Activated naive CD4-positive, alpha-beta T cell treated with anti-CD3 and anti-CD28 coated beads, Interleukin-2, amount 50 U/mL, for 72 hours (primary cell): ENCODE data around the gene ATG9B. TPM values are rescaled to one million over a fixed set of nuclear protein-coding genes. Genes with fewer than 3 reads are reported as not detected.

Experiments
- ATAC-seq, 2 donors: fragments of 150-1000 bp; cut with Tn5 transposase; 2 replicates each; pipeline ENCODE4 v1.10.0; 2021; ENCODE audit warnings: mild to moderate bottlenecking in 2 of 2, moderate library complexity in 2 of 2
- DNase-seq, 2 donors: peaks; one replicate each; pipeline ENCODE4 v3.0.0; 2021 to 2022; ENCODE audit warnings: low spot score in 2 of 2
- H3K27ac Mint-ChIP-seq, 2 donors: one replicate each; pipeline ENCODE4 v1.8.0; 2022; ENCODE audit warnings: mild to moderate bottlenecking in 2 of 2, mixed read lengths in 2 of 2
- H3K36me3 Mint-ChIP-seq, 2 donors: one replicate each; pipeline ENCODE4 v1.8.0; 2022; ENCODE audit warnings: mixed read lengths in 2 of 2
- H3K9me3 Mint-ChIP-seq, 2 donors: one replicate each; pipeline ENCODE4 v1.8.0; 2022; ENCODE audit warnings: mixed read lengths in 2 of 2
- total RNA-seq, 2 donors: library from RNA; stranded (reverse); gene quantifications; one replicate each; pipeline ENCODE4 v1.2.3, GENCODE V29; 2022

The ATG9B gene
- total RNA-seq, 2 donors from 2014 or later, result 1.1 to 14.9 TPM

DNA sequence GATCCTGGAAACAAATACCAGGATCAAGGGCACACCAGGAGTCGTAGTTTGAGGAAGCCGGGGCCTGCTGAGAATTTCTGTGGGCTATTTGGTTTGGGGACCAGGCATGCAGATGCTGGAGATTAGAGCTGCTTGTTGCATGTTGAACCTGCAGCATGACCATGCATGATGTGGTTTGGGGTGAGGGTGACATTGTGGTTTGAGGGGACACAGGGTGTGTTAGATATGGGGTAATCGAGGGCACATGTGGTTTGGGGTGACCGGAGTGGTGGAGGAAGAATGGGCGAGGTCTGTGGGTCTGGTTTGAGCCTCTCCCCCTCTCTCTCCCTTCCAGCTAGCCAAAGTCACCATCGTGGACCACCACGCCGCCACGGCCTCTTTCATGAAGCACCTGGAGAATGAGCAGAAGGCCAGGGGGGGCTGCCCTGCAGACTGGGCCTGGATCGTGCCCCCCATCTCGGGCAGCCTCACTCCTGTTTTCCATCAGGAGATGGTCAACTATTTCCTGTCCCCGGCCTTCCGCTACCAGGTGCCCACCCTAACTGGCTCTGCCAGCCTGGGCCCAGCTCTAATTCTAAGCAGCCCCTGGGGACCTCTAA, 23.3 kb downstream of the ATG9B start:
- no peak for ATAC-seq
- no peaks in the 10 kb centered on the region for H3K9me3 Mint-ChIP-seq
- no peak overlapping the region for H3K27ac Mint-ChIP-seq
- no peak for DNase-seq
- no peaks in the 10 kb centered on the region for H3K36me3 Mint-ChIP-seq

- DNase-seq (no peak), ATAC-seq (no peak)
- Mint-ChIP-seq H3K36me3 (no peaks in the 10 kb centered on the region), H3K27ac (no peak overlapping the region), H3K9me3 (no peaks in the 10 kb centered on the region)
These were observed 24.6 kb downstream of the ATG9B start for GRCh38 chr7:150999497-151000230.

GRCh38 chr7:150999001-150999400, 25.3 kb downstream of the ATG9B start:
- Mint-ChIP-seq H3K36me3 (no peaks in the 10 kb centered on the region), H3K9me3 (no peaks in the 10 kb centered on the region), H3K27ac (no peak overlapping the region)
- ATAC-seq (no peak), DNase-seq (no peak)

GRCh38 chr7:150998341-150998740, 26.0 kb downstream of the ATG9B start:
- Mint-ChIP-seq H3K27ac (peak overlapping the region in 1 of 2 donors; percentile 55), H3K36me3 (no peaks in the 10 kb centered on the region)
- no peak for ATAC-seq

DNA sequence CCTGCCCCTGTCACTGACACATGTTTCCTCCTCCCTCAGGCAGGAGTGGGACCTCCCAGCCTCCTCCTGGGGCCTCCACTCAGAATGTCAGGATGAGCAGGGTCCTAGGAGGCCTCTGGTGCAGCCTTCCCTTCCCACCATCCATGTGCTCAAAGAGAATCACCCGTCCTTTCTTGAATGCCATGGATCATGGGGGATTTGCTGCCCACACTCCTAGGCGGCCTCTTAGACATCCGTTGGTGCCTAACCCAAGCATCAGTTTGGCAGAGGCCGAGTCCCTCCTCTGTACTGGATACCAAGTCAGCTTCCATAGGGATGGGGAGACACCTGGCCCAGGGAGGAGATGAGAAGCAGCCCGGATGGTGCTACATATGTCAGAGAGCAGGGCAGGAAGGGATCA, 26.5 kb downstream of the ATG9B start:
- ATAC-seq, result no peak
- no peaks in the 10 kb centered on the region for H3K36me3 Mint-ChIP-seq
- DNase-seq, result no peak
- H3K27ac Mint-ChIP-seq, result no peak overlapping the region
- peaks cover 0 to under 1% of the 10 kb centered on the region in 2 donors for H3K9me3 Mint-ChIP-seq

More at GRCh38 chr7:150998341-150998740, 26.0 kb downstream of the ATG9B start:
- no peaks in the 10 kb centered on the region for H3K9me3 Mint-ChIP-seq
- no peak for DNase-seq

DNA sequence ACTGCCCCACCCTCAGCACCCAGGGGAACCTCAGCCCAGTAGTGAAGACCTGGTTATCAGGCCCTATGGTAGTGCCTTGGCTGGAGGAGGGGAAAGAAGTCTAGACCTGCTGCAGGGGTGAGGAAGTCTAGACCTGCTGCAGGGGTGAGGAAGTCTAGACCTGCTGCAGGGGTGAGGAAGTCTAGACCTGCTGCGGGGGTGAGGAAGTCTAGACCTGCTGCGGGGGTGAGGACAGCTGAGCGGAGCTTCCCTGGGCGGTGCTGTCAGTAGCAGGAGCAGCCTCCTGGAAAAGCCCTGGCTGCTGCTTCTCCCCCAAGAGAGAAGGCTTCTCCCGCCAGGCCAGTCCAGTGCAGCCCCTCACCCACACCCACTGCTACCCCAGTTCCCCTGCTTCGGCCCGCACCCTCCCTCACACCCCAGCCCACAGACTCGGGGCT, 27.2 kb downstream of the ATG9B start:
- Mint-ChIP-seq H3K27ac (no peak overlapping the region), H3K36me3 (no peaks in the 10 kb centered on the region), H3K9me3 (peaks cover 0 to 4% of the 10 kb centered on the region in 2 donors)
- ATAC-seq, result no peak
- no peak for DNase-seq

GRCh38 chr7:150996376-150997074, 27.8 kb downstream of the ATG9B start:
- Mint-ChIP-seq H3K9me3 (peaks cover 0 to 4% of the 10 kb centered on the region in 2 donors), H3K36me3 (no peaks in the 10 kb centered on the region), H3K27ac (peak overlapping the region in 1 of 2 donors; percentile 44)
- ATAC-seq, result peak in 1 of 2 donors; percentile 33
- no peak for DNase-seq

DNA sequence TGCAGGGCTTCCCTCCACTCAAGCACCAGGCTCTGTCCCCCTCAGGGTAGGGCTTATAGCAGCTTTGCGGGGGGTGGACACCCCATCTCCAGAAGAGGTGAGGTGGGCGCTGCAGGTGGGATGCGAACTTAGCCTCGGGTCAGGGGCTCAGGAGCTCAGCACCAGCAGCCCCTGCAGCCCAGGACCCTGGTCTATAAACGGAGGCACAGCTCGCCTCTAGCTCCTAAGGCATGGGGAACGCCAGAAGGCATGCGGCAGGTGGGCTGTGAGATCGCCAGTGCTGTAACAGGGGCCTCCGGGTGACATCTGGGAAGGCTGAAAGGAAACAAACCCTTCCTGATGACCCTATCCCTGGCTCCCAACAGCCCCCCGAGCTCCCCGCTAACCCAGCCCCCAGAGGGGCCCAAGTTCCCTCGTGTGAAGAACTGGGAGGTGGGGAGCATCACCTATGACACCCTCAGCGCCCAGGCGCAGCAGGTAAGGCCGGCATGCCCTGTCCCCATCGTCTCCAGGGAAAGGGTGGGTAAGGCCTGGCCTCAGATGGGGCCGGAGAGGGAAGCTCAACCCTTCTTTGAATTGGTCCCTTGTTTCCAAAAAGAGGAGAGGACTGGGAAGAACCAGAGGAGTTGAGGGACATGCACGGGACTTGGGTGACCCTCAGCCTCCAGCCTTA, 29.3 kb downstream of the ATG9B start:
- DNase-seq (no peak), ATAC-seq (peak in 1 of 2 donors; percentile 23)
- Mint-ChIP-seq H3K36me3 (peaks cover 13 to 15% of the 10 kb centered on the region in 2 donors), H3K27ac (no peak overlapping the region), H3K9me3 (peaks cover 15 to 20% of the 10 kb centered on the region in 2 donors)

GRCh38 chr7:150994141-150994837, 30.0 kb downstream of the ATG9B start:
- peak overlapping the region in 1 of 2 donors; percentile 63 for H3K27ac Mint-ChIP-seq
- no peak for DNase-seq
- ATAC-seq, result peak; percentile 47 to 66
- H3K9me3 Mint-ChIP-seq, result peaks cover 15 to 23% of the 10 kb centered on the region in 2 donors
- H3K36me3 Mint-ChIP-seq, result peaks cover 15 to 18% of the 10 kb centered on the region in 2 donors

- DNase-seq, result no peak
These were observed 30.8 kb downstream of the ATG9B start for GRCh38 chr7:150993511-150993910.

GRCh38 chr7:150992833-150993302, 31.4 kb downstream of the ATG9B start:
- no peak for DNase-seq

More at GRCh38 chr7:150993511-150993910, 30.8 kb downstream of the ATG9B start:
- no peak for ATAC-seq
- peak overlapping the region in 1 of 2 donors; percentile 63 for H3K27ac Mint-ChIP-seq
- peaks cover 15 to 23% of the 10 kb centered on the region in 2 donors for H3K9me3 Mint-ChIP-seq
- peaks cover 15 to 18% of the 10 kb centered on the region in 2 donors for H3K36me3 Mint-ChIP-seq

DNA sequence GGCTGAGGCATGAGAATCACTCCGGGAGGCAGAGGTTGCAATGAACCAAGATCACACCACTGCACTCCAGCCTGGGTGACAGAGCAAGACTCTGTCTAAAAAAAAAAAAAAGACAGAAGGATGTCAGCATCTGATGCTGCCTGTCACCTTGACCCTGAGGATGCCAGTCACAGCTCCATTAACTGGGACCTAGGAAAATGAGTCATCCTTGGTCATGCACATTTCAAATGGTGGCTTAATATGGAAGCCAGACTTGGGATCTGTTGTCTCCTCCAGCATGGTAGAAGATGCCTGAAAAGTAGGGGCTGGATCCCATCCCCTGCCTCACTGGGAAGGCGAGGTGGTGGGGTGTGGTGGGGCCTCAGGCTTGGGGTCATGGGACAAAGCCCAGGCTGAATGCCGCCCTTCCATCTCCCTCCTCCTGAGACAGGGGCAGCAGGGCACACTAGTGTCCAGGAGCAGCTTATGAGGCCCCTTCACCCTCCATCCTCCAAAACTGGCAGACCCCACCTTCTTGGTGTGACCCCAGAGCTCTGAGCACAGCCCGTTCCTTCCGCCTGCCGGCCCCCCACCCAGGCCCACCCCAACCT, 32.1 kb downstream of the ATG9B start:
- peaks cover 15 to 18% of the 10 kb centered on the region in 2 donors for H3K36me3 Mint-ChIP-seq
- no peak overlapping the region for H3K27ac Mint-ChIP-seq
- ATAC-seq (no peak), DNase-seq (no peak)
- H3K9me3 Mint-ChIP-seq, result peaks cover 15 to 23% of the 10 kb centered on the region in 2 donors

More at GRCh38 chr7:150992833-150993302, 31.4 kb downstream of the ATG9B start:
- Mint-ChIP-seq H3K36me3 (peaks cover 15 to 18% of the 10 kb centered on the region in 2 donors), H3K27ac (no peak overlapping the region), H3K9me3 (peaks cover 15 to 23% of the 10 kb centered on the region in 2 donors)
- peak in 1 of 2 donors; percentile 69 for ATAC-seq

GRCh38 chr7:150990416-150991186, 33.7 kb downstream of the ATG9B start, which contains the start of gene NOS3:
Gene NOS3 (plus strand): TSS chr7:150991017. CDS start chr7:150993804, 2,787 bp downstream.
- peaks cover 15 to 23% of the 10 kb centered on the region in 2 donors for H3K9me3 Mint-ChIP-seq
- ATAC-seq (no peak), DNase-seq (no peak)
- H3K36me3 Mint-ChIP-seq, result peaks cover 15 to 18% of the 10 kb centered on the region in 2 donors
- H3K27ac Mint-ChIP-seq, result peak within 1 kb of the TSS in 1 of 2 donors; percentile 31

GRCh38 chr7:150989456-150989855, 34.8 kb downstream of the ATG9B start:
- Mint-ChIP-seq H3K36me3 (peaks cover 15 to 18% of the 10 kb centered on the region in 2 donors), H3K9me3 (peaks cover 15 to 23% of the 10 kb centered on the region in 2 donors), H3K27ac (no peak overlapping the region)
- ATAC-seq, result no peak
- no peak for DNase-seq
